A549 (cell line): ENCODE measurements around the gene OGFOD2.

Source experiments
- BHLHE40 ChIP-seq: IDR thresholded peaks from 2 replicates; pipeline ENCODE4 v1.6.1; 2012; ENCODE audit warnings: low read depth, low read length, inconsistent platforms
- CEBPB ChIP-seq, 2 experiments: fragments of >200 bp in 1 of 2; sonication (Bioruptor Twin) in 1 of 2; formaldehyde crosslinking in 1 of 2; IDR thresholded peaks; 2 replicates each; pipeline ENCODE4 v1.6.1; 2012 to 2016
- EP300 ChIP-seq, 2 experiments: fragments of >200 bp; sonication (Bioruptor Twin); formaldehyde crosslinking; IDR thresholded peaks; 2 replicates in 1 of 2; 3 replicates in 1 of 2; pipeline ENCODE4 v1.6.1; 2016 to 2017
- HDAC2 ChIP-seq: fragments of 200-600 bp; sonication (generic); IDR thresholded peaks from 2 replicates; pipeline ENCODE4 v1.6.1; 2016
- MAFK ChIP-seq: fragments of 450-650 bp; IDR thresholded peaks from 2 replicates; pipeline ENCODE4 v1.6.1; 2014; ENCODE audit not compliant: partially characterized antibody
- MAZ ChIP-seq: fragments of 150-350 bp; IDR thresholded peaks from 2 replicates; pipeline ENCODE4 v1.6.1; 2014; ENCODE audit warnings: antibody characterized with exemption, low read depth, low read length, borderline replicate concordance
- MYC ChIP-seq: IDR thresholded peaks from 2 replicates; pipeline ENCODE4 v1.6.1; 2012; ENCODE audit warnings: mild to moderate bottlenecking, inconsistent platforms, low read length, improper control_type of control experiment, borderline replicate concordance
- NR3C1 ChIP-seq: fragments of >200 bp; sonication (Bioruptor Twin); formaldehyde crosslinking; IDR thresholded peaks from 3 replicates; pipeline ENCODE4 v1.6.1; 2017
- POLR2A ChIP-seq: IDR thresholded peaks from 2 replicates; pipeline ENCODE4 v1.6.1; 2012; ENCODE audit warnings: mild to moderate bottlenecking, low read length
- SREBF2 ChIP-seq: fragments of 450-650 bp; IDR thresholded peaks from 2 replicates; pipeline ENCODE4 v1.6.1; 2014; ENCODE audit warnings: mild to moderate bottlenecking, moderate library complexity
- TF ChIP-seq, protein P1 (sequence below): fragments of >200 bp; sonication (Bioruptor Twin); formaldehyde crosslinking; IDR thresholded peaks from 3 replicates; pipeline ENCODE4 v1.5.1; 2016
- TF ChIP-seq, protein P2 (sequence below): fragments of 200-600 bp; sonication (generic); IDR thresholded peaks from 2 replicates; pipeline ENCODE4 v1.6.1; 2016; ENCODE audit warnings: antibody characterized with exemption, mild to moderate bottlenecking, moderate library complexity
- TF ChIP-seq, protein P3 (sequence below): IDR thresholded peaks from 2 replicates; pipeline ENCODE4 v1.6.1; 2012; ENCODE audit warnings: low read depth, borderline replicate concordance
- TF ChIP-seq, protein P4 (sequence below): IDR thresholded peaks from 2 replicates; pipeline ENCODE4 v1.6.1; 2012

DNA sequence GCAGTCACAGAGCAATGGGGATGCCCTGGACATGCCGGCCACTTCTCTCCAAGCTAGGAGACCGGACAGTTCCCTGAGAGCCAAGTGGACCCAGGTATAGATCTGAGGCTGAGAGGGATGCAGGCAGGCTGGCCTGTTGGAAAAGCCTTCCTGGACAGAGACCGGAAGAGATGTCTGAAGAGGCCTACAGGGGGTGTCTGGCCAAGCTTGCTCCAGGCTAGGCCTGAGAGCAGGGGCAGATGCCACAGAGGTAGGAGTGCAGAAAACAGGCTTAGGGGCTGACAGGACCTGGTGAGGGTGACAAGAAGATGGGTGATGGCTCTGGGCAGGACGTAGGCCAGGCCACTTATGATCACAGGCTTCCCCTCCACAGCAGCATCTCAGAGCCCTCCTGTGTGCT, 35.6 kb downstream of the OGFOD2 start:
- TF ChIP-seq, protein P1, sequence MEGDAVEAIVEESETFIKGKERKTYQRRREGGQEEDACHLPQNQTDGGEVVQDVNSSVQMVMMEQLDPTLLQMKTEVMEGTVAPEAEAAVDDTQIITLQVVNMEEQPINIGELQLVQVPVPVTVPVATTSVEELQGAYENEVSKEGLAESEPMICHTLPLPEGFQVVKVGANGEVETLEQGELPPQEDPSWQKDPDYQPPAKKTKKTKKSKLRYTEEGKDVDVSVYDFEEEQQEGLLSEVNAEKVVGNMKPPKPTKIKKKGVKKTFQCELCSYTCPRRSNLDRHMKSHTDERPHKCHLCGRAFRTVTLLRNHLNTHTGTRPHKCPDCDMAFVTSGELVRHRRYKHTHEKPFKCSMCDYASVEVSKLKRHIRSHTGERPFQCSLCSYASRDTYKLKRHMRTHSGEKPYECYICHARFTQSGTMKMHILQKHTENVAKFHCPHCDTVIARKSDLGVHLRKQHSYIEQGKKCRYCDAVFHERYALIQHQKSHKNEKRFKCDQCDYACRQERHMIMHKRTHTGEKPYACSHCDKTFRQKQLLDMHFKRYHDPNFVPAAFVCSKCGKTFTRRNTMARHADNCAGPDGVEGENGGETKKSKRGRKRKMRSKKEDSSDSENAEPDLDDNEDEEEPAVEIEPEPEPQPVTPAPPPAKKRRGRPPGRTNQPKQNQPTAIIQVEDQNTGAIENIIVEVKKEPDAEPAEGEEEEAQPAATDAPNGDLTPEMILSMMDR: no peak
- no peak for TF ChIP-seq SREBF2
- no peak for TF ChIP-seq EP300 (IDR thresholded peaks at IDR 0.05)
- TF ChIP-seq, protein P2, sequence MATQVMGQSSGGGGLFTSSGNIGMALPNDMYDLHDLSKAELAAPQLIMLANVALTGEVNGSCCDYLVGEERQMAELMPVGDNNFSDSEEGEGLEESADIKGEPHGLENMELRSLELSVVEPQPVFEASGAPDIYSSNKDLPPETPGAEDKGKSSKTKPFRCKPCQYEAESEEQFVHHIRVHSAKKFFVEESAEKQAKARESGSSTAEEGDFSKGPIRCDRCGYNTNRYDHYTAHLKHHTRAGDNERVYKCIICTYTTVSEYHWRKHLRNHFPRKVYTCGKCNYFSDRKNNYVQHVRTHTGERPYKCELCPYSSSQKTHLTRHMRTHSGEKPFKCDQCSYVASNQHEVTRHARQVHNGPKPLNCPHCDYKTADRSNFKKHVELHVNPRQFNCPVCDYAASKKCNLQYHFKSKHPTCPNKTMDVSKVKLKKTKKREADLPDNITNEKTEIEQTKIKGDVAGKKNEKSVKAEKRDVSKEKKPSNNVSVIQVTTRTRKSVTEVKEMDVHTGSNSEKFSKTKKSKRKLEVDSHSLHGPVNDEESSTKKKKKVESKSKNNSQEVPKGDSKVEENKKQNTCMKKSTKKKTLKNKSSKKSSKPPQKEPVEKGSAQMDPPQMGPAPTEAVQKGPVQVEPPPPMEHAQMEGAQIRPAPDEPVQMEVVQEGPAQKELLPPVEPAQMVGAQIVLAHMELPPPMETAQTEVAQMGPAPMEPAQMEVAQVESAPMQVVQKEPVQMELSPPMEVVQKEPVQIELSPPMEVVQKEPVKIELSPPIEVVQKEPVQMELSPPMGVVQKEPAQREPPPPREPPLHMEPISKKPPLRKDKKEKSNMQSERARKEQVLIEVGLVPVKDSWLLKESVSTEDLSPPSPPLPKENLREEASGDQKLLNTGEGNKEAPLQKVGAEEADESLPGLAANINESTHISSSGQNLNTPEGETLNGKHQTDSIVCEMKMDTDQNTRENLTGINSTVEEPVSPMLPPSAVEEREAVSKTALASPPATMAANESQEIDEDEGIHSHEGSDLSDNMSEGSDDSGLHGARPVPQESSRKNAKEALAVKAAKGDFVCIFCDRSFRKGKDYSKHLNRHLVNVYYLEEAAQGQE: no peak
- no peak for TF ChIP-seq CEBPB (IDR thresholded peaks at IDR 0.05)
- TF ChIP-seq POLR2A: no peak
- TF ChIP-seq NR3C1: no peak
- TF ChIP-seq, protein P3, sequence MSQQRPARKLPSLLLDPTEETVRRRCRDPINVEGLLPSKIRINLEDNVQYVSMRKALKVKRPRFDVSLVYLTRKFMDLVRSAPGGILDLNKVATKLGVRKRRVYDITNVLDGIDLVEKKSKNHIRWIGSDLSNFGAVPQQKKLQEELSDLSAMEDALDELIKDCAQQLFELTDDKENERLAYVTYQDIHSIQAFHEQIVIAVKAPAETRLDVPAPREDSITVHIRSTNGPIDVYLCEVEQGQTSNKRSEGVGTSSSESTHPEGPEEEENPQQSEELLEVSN: no peak
- TF ChIP-seq MAZ: no peak
- TF ChIP-seq BHLHE40: no peak
- no peak for TF ChIP-seq MYC
- no peak for TF ChIP-seq HDAC2
- TF ChIP-seq, protein P4, sequence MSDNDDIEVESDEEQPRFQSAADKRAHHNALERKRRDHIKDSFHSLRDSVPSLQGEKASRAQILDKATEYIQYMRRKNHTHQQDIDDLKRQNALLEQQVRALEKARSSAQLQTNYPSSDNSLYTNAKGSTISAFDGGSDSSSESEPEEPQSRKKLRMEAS: no peak
- no peak for TF ChIP-seq MAFK
